A549 (cell line): ENCODE data around the gene ZNF618.

Source experiments
- CTCF ChIP-seq: fragments of >200 bp; sonication (Bioruptor Twin); formaldehyde crosslinking; IDR thresholded peaks from 3 replicates; pipeline ENCODE4 v1.5.1; 2016
- POLR2A ChIP-seq: IDR thresholded peaks from 2 replicates; pipeline ENCODE4 v1.6.1; 2012; ENCODE audit warnings: mild to moderate bottlenecking, low read length
- RAD21 ChIP-seq, 2 experiments: fragments of >200 bp in 1 of 2; sonication (Bioruptor Twin) in 1 of 2; formaldehyde crosslinking in 1 of 2; IDR thresholded peaks in 1 of 2; conservative IDR thresholded peaks in 1 of 2; 2 replicates in 1 of 2; 3 replicates in 1 of 2; pipeline ENCODE4 v1.6.1; 2012 to 2018; ENCODE audit warnings: inconsistent platforms in 1 of 2

DNA sequence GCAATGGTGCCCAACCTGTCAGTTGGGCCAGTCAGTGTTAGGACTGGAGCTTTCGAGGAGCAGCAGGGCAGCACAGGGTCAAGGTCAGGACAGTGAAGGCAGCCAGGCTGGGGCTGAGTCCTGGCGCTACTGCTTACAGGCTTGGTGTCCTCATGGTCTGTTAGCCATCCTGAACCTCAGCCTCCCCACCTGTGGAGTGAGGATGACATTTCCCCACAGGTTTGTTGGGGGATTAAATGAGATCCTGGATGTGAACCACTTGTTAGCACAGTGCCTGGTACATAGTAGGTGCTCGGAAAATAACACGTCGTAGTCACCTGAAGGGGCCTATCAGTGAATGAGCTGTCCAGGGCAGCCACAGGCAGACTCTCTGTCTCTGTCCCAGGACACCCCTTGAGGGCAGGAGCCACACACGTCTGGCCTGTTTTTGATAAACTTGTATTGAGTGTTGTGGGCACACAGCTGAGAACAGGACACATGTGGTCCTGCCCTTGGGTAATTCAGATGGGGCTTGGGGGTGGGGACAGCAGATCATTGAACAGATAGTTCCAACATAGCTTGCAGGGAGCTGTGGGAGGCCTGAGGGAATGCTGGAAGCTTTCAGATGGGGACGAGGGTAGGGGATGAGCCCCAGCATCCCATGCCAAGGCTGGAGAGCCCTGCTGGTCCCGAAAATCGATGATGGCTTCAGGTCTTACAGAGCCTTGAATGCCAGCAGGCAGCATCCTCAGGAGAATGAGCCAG is 132.7 kb downstream of the ZNF618 start:
- no peak for TF ChIP-seq RAD21 (conservative IDR thresholded peaks at IDR 0.05 in 1 of 2, IDR thresholded peaks at IDR 0.05 in 1 of 2)
- no peak for TF ChIP-seq CTCF
- TF ChIP-seq POLR2A = no peak
